Kidney (tissue), 14 donors: ENCODE results near the gene THSD8. TPM values are rescaled to one million over a fixed set of nuclear protein-coding genes. Genes with fewer than 3 reads are reported as not detected.
A peak's percentile ranks its signal among the peaks of the same experiment; 100 is the strongest.

Experiments used
- DNase-seq, 5 donors: peaks; one replicate each; pipeline ENCODE4 v3.0.0-alpha.2; 2013 to 2020
- FAIRE-seq: peaks from 2 replicates; lab custom pipeline; 2012; peaks lifted over from hg19 to GRCh38; lab: Jason Lieb, UNC
- H3K27ac ChIP-seq, 2 donors: one replicate each; pipeline ENCODE4 v1.7.0; 2013; ENCODE audit warnings: low read depth in 2 of 2, low read length in 2 of 2, inconsistent platforms in 1 of 2
- H3K27me3 ChIP-seq: one replicate; pipeline ENCODE4 v1.7.1; 2013; ENCODE audit warnings: low read length, inconsistent platforms; ENCODE audit not compliant: control insufficient read depth, insufficient read depth
- H3K36me3 ChIP-seq, 3 donors: one replicate each; pipeline versions ENCODE4 v1.7.0 to v1.7.1; 2013; ENCODE audit warnings: low read length in 3 of 3, control low read depth in 1 of 3, inconsistent platforms in 1 of 3; ENCODE audit not compliant: insufficient read depth in 3 of 3, control insufficient read depth in 2 of 3
- H3K4me1 ChIP-seq, 3 donors: one replicate each; pipeline versions ENCODE4 v1.7.0 to v1.7.1; 2013; ENCODE audit warnings: low read length in 3 of 3, inconsistent platforms in 1 of 3, low read depth in 1 of 3; ENCODE audit not compliant: control insufficient read depth in 2 of 3, insufficient read depth in 2 of 3
- H3K4me3 ChIP-seq, 3 donors: one replicate each; pipeline versions ENCODE4 v1.7.0 to v1.8.1; 2013; ENCODE audit warnings: low read length in 3 of 3, control low read depth in 1 of 3, inconsistent platforms in 1 of 3
- H3K9ac ChIP-seq, 3 donors: one replicate each; pipeline versions ENCODE4 v1.7.0 to v1.7.1; 2013; ENCODE audit warnings: low read length in 3 of 3, control low read depth in 1 of 3, inconsistent platforms in 1 of 3
- H3K9me3 ChIP-seq, 3 donors: one replicate each; pipeline versions ENCODE4 v1.7.0 to v1.7.1; 2013; ENCODE audit warnings: low read length in 3 of 3, control low read depth in 1 of 3, inconsistent platforms in 1 of 3; ENCODE audit not compliant: control insufficient read depth in 2 of 3, insufficient read depth in 1 of 3
- CTCF ChIP-seq: IDR thresholded peaks from 3 replicates; pipeline ENCODE4 v1.5.1; 2012; ENCODE audit warnings: mild to moderate bottlenecking, moderate library complexity, borderline replicate concordance; ENCODE audit not compliant: insufficient read depth; ENCODE audit errors: extremely low read depth
- intact Hi-C: fragments of 100-400 bp; cut with DNase I; formaldehyde crosslinking; loops from one replicate; pipeline ENCODE4 v1.11.1; 2022
- polyA plus RNA-seq: library from polyadenylated mRNA; stranded (reverse); fragments of 350-450 nt; fragmentation: Illumina TruSeq; extraction: RNeasy Lipid Tissue Mini Kit (QIAGEN cat#74804); gene quantifications from one replicate; pipeline ENCODE4 v1.2.3, GENCODE V29; 2014; ENCODE audit warnings: low read depth, low replicate concordance; ENCODE audit not compliant: insufficient read depth
- total RNA-seq: library from RNA; stranded (reverse); fragmentation: NEBNext Ultra II Directional; extraction: Animal tissue kit (Norgen Biotek cat#: 25700); gene quantifications from one replicate; pipeline ENCODE4 v1.2.1, GENCODE V29; 2021
- donor health status: control.
- donor health status: control.
- donor health status: control.
- donor health status: control.
- donor health status: control.
- donor health status: DM: yes; HTN: yes; CAD: no.
- donor health status: Normal renal cell carcinoma (clear cell type).

Gene THSD8
- total and polyA plus RNA-seq, 2 donors from 2014 or later, result 3.2 to 10.0 TPM

DNA sequence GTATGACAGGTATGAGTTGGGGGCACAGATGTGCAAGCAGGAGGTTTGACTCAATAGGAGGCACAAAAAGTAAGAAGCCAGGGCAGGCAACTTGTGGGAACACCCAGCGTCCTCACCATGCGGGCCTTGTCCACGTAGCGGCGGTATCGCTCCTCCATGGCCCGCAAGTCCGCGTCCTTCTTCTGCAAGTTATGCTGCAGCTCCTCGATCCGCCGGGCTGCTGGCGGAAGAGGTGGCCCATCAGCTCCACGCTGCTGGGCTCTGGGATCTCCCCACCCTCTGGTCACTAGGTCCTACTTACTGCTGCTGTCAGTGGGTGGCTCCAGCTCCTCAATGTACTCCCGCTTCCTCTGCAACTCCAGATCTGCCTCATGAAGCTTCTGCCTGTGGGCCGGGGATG lies 37.2 kb upstream of the THSD8 start:
- Histone ChIP-seq H3K27me3 (no peaks in the 10 kb centered on the region), H3K4me1 (no peaks in the 10 kb centered on the region), H3K9me3 (no peaks in the 10 kb centered on the region), H3K27ac (no peak overlapping the region), H3K36me3 (peaks cover 0 to 26% (median 5%) of the 10 kb centered on the region in 3 donors), H3K4me3 (no peak overlapping the region), H3K9ac (no peak overlapping the region)
- intact Hi-C loops, result loop anchor here (5.0 kb wide), 1 partner anchor 78 kb away; no protein-coding TSS in a partner anchor
- TF ChIP-seq CTCF, result no peak
- FAIRE-seq (no peak), DNase-seq (peak in 1 of 5 donors; percentile 59)

DNA sequence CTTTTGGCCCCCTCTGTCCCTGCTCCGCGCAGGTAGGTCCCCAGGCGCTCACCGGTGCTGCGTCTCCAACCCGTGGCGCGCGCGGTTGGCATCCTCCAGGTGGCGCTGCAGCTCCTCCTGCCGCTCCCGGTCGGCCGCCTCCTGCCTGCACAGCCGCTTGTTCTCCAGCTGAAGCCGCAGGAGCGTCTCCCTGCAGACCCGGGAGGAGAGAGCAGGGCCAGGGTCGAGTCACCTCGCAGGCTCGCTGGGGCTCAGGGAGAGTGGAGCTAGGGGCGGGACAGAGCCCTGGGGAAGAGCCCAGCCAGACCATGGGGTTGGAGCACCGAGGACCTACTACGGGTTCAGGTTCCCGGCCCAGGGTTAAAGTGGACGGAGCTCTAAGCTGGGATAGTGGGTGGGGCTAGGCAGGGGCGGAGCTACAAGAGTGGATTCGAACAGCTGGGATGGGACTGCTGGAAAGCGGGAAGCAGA lies 35.8 kb upstream of the THSD8 start:
- peak; percentile 93 for TF ChIP-seq CTCF
- no peak for FAIRE-seq
- peak; percentile 88 to 96 (median 91) for DNase-seq
- H3K27me3 ChIP-seq, result no peaks in the 10 kb centered on the region
- no peak overlapping the region for H3K9ac ChIP-seq
- no peaks in the 10 kb centered on the region for H3K4me1 ChIP-seq
- intact Hi-C loops, result no loop called here
- H3K4me3 ChIP-seq, result peak overlapping the region in 1 of 3 donors; percentile 45
- H3K9me3 ChIP-seq, result no peaks in the 10 kb centered on the region
- no peak overlapping the region for H3K27ac ChIP-seq
- peaks cover 0 to 29% (median 5%) of the 10 kb centered on the region in 3 donors for H3K36me3 ChIP-seq

- no peak for FAIRE-seq
- intact Hi-C loops, result no loop called here
- H3K36me3 ChIP-seq, result peaks cover 0 to 29% (median 5%) of the 10 kb centered on the region in 3 donors
Measured at GRCh38 chr19:12767150-12767549, 34.7 kb upstream of the THSD8 start.

More at GRCh38 chr19:12767150-12767549, 34.7 kb upstream of the THSD8 start:
- Histone ChIP-seq H3K4me3 (no peak overlapping the region), H3K9ac (no peak overlapping the region), H3K4me1 (no peaks in the 10 kb centered on the region), H3K27ac (no peak overlapping the region), H3K27me3 (no peaks in the 10 kb centered on the region), H3K9me3 (no peaks in the 10 kb centered on the region)
- no peak for TF ChIP-seq CTCF
- DNase-seq, result peak in 1 of 5 donors; percentile 60
